HFF-Myc (cell line): Measurements from ENCODE around the gene NSFL1C.
"Not testable (repeated sequence)": the region's sequence is repeated elsewhere in the genome, so short reads cannot be mapped to it uniquely, and the experiment has no call there.

Experiments
- DNase-seq: peaks from one replicate; pipeline ENCODE4 v3.0.0-alpha.2; 2011; ENCODE audit warnings: low read depth; ENCODE audit errors: extremely low read depth
- H3K4me3 ChIP-seq: replicated peaks from 2 replicates; pipeline ENCODE4 v1.5.1; 2011; ENCODE audit warnings: low read depth, mild to moderate bottlenecking, control low read depth, low read length
- CTCF ChIP-seq: IDR thresholded peaks from 2 replicates; pipeline ENCODE4 v1.5.1; 2012; ENCODE audit warnings: mild to moderate bottlenecking, low read depth, low read length, control low read depth; ENCODE audit errors: missing control alignments

The NSFL1C gene

GRCh38 chr20:1505361-1505760 is 38.7 kb upstream of the NSFL1C start:
- DNase-seq = no peak
- no peak overlapping the region for H3K4me3 ChIP-seq

GRCh38 chr20:1503564-1504227 is 37.0 kb upstream of the NSFL1C start:
- peak; percentile 100 for TF ChIP-seq CTCF
- no peak overlapping the region for H3K4me3 ChIP-seq

More at GRCh38 chr20:1505361-1505760, 38.7 kb upstream of the NSFL1C start:
- TF ChIP-seq CTCF = no peak

GRCh38 chr20:1500496-1500895 is 33.8 kb upstream of the NSFL1C start:
- DNase-seq = no peak
- no peak for TF ChIP-seq CTCF
- H3K4me3 ChIP-seq = no peak overlapping the region

More at GRCh38 chr20:1503564-1504227, 37.0 kb upstream of the NSFL1C start:
- DNase-seq = peak; percentile 81

GRCh38 chr20:1499528-1500420 is 33.1 kb upstream of the NSFL1C start:
- TF ChIP-seq CTCF = no peak
- no peak for DNase-seq
- H3K4me3 ChIP-seq = no peak overlapping the region

GRCh38 chr20:1497371-1497770 is 30.7 kb upstream of the NSFL1C start:
- H3K4me3 ChIP-seq, DNase-seq: not testable (repeated sequence)

GRCh38 chr20:1496930-1497329 is 30.3 kb upstream of the NSFL1C start:
- no peak for TF ChIP-seq CTCF
- H3K4me3 ChIP-seq = no peak overlapping the region
- DNase-seq = no peak

- no peak for DNase-seq
- H3K4me3 ChIP-seq = no peak overlapping the region
These were observed 27.8 kb upstream of the NSFL1C start for GRCh38 chr20:1494436-1494835.

More at GRCh38 chr20:1494436-1494835, 27.8 kb upstream of the NSFL1C start:
- no peak for TF ChIP-seq CTCF
